ENCODE measurements around the gene SLC38A11. TPM values are rescaled to one million over a fixed set of nuclear protein-coding genes. Genes with fewer than 3 reads are reported as not detected.
A peak's percentile ranks its signal among the peaks of the same experiment; 100 is the strongest.

SLC38A11 gene
- total and polyA plus RNA-seq, 2 of the 13 experiments (the other 11 are each of a cell fraction or from before 2014, with no cell fraction given), result 14.0 to 14.3 TPM

- TF ChIP-seq, protein P1, sequence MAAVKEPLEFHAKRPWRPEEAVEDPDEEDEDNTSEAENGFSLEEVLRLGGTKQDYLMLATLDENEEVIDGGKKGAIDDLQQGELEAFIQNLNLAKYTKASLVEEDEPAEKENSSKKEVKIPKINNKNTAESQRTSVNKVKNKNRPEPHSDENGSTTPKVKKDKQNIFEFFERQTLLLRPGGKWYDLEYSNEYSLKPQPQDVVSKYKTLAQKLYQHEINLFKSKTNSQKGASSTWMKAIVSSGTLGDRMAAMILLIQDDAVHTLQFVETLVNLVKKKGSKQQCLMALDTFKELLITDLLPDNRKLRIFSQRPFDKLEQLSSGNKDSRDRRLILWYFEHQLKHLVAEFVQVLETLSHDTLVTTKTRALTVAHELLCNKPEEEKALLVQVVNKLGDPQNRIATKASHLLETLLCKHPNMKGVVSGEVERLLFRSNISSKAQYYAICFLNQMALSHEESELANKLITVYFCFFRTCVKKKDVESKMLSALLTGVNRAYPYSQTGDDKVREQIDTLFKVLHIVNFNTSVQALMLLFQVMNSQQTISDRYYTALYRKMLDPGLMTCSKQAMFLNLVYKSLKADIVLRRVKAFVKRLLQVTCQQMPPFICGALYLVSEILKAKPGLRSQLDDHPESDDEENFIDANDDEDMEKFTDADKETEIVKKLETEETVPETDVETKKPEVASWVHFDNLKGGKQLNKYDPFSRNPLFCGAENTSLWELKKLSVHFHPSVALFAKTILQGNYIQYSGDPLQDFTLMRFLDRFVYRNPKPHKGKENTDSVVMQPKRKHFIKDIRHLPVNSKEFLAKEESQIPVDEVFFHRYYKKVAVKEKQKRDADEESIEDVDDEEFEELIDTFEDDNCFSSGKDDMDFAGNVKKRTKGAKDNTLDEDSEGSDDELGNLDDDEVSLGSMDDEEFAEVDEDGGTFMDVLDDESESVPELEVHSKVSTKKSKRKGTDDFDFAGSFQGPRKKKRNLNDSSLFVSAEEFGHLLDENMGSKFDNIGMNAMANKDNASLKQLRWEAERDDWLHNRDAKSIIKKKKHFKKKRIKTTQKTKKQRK (IDR thresholded peaks at IDR 0.05; ENCODE audit: low read length), result no peak
- TF ChIP-seq CREM (IDR thresholded peaks at IDR 0.05) (peak; percentile 70), CREM (CRISPR knock-in tag; IDR thresholded peaks at IDR 0.05) (no peak), MAFF (IDR thresholded peaks at IDR 0.05; ENCODE audit: low read depth, low read length) (no peak), SP140L (CRISPR knock-in tag; IDR thresholded peaks at IDR 0.05; ENCODE audit: borderline replicate concordance) (no peak), ATF1 (CRISPR knock-in tag; IDR thresholded peaks at IDR 0.05) (peak; percentile 63), PRPF4 (IDR thresholded peaks at IDR 0.05; ENCODE audit: low read depth, low read length, poor library complexity, severe bottlenecking) (no peak), ZNF780A (CRISPR knock-in tag; IDR thresholded peaks at IDR 0.05) (no peak), TAF1 (CRISPR knock-in tag; IDR thresholded peaks at IDR 0.05) (no peak), ZNF768 (CRISPR knock-in tag; IDR thresholded peaks at IDR 0.05) (no peak), FOXK1 (CRISPR knock-in tag; IDR thresholded peaks at IDR 0.05; ENCODE audit: borderline replicate concordance, low read depth) (no peak), NBN (conservative IDR thresholded peaks at IDR 0.05) (no peak), JUND (CRISPR knock-in tag; IDR thresholded peaks at IDR 0.05) (no peak), ZNF251 (CRISPR knock-in tag; IDR thresholded peaks at IDR 0.05) (no peak), ZC3H13 (CRISPR knock-in tag; IDR thresholded peaks at IDR 0.05) (no peak), ZNF691 (CRISPR knock-in tag; IDR thresholded peaks at IDR 0.05; ENCODE audit: borderline replicate concordance, low read depth) (no peak), ZNF441 (CRISPR knock-in tag; IDR thresholded peaks at IDR 0.05; ENCODE audit: borderline replicate concordance) (no peak), DR1 (CRISPR knock-in tag; IDR thresholded peaks at IDR 0.05) (no peak)
- TF ChIP-seq, protein P2, sequence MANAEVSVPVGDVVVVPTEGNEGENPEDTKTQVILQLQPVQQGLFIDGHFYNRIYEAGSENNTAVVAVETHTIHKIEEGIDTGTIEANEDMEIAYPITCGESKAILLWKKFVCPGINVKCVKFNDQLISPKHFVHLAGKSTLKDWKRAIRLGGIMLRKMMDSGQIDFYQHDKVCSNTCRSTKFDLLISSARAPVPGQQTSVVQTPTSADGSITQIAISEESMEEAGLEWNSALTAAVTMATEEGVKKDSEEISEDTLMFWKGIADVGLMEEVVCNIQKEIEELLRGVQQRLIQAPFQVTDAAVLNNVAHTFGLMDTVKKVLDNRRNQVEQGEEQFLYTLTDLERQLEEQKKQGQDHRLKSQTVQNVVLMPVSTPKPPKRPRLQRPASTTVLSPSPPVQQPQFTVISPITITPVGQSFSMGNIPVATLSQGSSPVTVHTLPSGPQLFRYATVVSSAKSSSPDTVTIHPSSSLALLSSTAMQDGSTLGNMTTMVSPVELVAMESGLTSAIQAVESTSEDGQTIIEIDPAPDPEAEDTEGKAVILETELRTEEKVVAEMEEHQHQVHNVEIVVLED (CRISPR knock-in tag; IDR thresholded peaks at IDR 0.05; ENCODE audit: borderline replicate concordance), result no peak
- TF ChIP-seq, protein P3, sequence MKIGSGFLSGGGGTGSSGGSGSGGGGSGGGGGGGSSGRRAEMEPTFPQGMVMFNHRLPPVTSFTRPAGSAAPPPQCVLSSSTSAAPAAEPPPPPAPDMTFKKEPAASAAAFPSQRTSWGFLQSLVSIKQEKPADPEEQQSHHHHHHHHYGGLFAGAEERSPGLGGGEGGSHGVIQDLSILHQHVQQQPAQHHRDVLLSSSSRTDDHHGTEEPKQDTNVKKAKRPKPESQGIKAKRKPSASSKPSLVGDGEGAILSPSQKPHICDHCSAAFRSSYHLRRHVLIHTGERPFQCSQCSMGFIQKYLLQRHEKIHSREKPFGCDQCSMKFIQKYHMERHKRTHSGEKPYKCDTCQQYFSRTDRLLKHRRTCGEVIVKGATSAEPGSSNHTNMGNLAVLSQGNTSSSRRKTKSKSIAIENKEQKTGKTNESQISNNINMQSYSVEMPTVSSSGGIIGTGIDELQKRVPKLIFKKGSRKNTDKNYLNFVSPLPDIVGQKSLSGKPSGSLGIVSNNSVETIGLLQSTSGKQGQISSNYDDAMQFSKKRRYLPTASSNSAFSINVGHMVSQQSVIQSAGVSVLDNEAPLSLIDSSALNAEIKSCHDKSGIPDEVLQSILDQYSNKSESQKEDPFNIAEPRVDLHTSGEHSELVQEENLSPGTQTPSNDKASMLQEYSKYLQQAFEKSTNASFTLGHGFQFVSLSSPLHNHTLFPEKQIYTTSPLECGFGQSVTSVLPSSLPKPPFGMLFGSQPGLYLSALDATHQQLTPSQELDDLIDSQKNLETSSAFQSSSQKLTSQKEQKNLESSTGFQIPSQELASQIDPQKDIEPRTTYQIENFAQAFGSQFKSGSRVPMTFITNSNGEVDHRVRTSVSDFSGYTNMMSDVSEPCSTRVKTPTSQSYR (CRISPR knock-in tag; IDR thresholded peaks at IDR 0.05; ENCODE audit: borderline replicate concordance), result 0 out of 2 replicates have a peak, but pooled peaks have one; percentile 12
- TF ChIP-seq, protein P4, sequence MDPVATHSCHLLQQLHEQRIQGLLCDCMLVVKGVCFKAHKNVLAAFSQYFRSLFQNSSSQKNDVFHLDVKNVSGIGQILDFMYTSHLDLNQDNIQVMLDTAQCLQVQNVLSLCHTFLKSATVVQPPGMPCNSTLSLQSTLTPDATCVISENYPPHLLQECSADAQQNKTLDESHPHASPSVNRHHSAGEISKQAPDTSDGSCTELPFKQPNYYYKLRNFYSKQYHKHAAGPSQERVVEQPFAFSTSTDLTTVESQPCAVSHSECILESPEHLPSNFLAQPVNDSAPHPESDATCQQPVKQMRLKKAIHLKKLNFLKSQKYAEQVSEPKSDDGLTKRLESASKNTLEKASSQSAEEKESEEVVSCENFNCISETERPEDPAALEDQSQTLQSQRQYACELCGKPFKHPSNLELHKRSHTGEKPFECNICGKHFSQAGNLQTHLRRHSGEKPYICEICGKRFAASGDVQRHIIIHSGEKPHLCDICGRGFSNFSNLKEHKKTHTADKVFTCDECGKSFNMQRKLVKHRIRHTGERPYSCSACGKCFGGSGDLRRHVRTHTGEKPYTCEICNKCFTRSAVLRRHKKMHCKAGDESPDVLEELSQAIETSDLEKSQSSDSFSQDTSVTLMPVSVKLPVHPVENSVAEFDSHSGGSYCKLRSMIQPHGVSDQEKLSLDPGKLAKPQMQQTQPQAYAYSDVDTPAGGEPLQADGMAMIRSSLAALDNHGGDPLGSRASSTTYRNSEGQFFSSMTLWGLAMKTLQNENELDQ (CRISPR knock-in tag; IDR thresholded peaks at IDR 0.05; ENCODE audit: borderline replicate concordance), result no peak
Observed at GRCh38 chr2:164898475-164898874, 56.9 kb downstream of the SLC38A11 start (continued).

Measured in HepG2 (cell line).